Skeletal muscle satellite cell (primary cell): ENCODE results near the gene ARAP2.

Experiments used
- H3K27me3 ChIP-seq: 2 replicates; pipeline ENCODE4 v1.7.0; 2013; ENCODE audit warnings: low read length; ENCODE audit not compliant: control insufficient read depth, insufficient read depth
- H3K36me3 ChIP-seq: 2 replicates; pipeline ENCODE4 v1.7.0; 2013; ENCODE audit warnings: mild to moderate bottlenecking, control low read depth, low read length; ENCODE audit not compliant: insufficient read depth
- H3K4me1 ChIP-seq: 2 replicates; pipeline ENCODE4 v1.7.0; 2013; ENCODE audit warnings: low read length; ENCODE audit not compliant: control insufficient read depth, insufficient read depth
- H3K4me2 ChIP-seq: 2 replicates; pipeline ENCODE4 v1.7.0; 2013; ENCODE audit warnings: mild to moderate bottlenecking, low read length
- H3K4me3 ChIP-seq: 2 replicates; pipeline ENCODE4 v1.7.0; 2013; ENCODE audit warnings: low read length
- H3K9ac ChIP-seq: 2 replicates; pipeline ENCODE4 v1.7.0; 2013; ENCODE audit warnings: mild to moderate bottlenecking, low read depth, low read length, moderate library complexity
- H3K9me3 ChIP-seq: replicated peaks from 2 replicates; pipeline ENCODE4 v1.7.0; 2013; ENCODE audit warnings: mild to moderate bottlenecking, control low read depth, low read length

Gene ARAP2

DNA sequence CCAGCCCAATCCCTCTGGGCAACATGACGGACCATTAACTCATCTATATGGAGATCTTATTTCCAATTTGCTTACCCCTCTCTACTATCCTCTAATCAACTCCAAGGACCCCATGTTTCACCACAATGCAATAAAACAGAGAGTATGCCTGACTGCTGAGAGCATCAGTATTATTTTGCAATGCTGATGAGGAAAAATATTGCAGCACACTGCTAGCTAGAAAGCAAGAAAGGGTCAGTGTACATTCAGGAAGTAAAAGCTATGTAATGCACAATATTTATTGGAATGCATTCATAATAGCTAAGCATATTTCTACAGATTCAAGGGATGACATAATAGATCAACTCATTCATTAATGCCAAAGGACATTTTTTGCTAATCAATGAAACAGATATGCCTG, 33.2 kb downstream of the ARAP2 start:
- H3K9me3 ChIP-seq, result no peaks in the 10 kb centered on the region

DNA sequence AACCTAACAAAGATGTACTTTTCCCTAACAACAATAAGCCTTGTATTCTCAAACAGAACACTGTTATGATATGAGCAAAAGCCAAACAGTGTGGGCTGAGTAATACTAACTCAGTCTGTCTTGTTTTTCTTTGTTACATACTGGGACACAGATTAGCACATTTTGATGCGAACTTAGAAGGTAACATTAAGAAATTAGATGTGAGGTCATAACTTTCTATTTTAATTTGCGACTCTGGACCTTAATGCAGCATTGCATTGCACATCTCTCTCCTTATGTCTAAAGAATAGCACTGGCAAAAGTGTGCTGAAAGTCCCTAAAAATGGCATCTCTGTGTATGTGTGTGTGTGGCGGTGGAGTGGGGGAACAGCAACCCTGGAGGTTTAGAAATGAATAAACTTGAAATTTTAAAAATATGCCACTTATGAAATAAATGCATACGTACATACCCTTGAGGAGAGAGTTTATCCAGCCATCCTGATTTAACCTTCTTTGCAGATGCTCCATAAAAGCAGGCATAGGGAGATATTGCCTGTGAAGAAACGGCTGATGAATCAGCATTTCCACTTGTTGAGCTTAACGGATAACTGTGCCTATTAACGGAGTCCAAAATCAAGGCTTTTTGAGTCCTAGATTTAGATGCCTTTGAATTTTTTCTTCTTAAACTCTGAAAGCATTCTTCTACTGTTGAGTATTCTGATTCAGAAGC, 34.2 kb downstream of the ARAP2 start:
- no peaks in the 10 kb centered on the region for H3K4me1 ChIP-seq
- no peaks in the 10 kb centered on the region for H3K36me3 ChIP-seq
- no peaks in the 10 kb centered on the region for H3K9me3 ChIP-seq

More for the DNA sequence above, 33.2 kb downstream of the ARAP2 start:
- H3K27me3 ChIP-seq, result no peaks in the 10 kb centered on the region
- H3K4me2 ChIP-seq, result no peak overlapping the region
- no peaks in the 10 kb centered on the region for H3K4me1 ChIP-seq
- H3K4me3 ChIP-seq, result no peak overlapping the region
- H3K9ac ChIP-seq, result no peak overlapping the region
- no peaks in the 10 kb centered on the region for H3K36me3 ChIP-seq

DNA sequence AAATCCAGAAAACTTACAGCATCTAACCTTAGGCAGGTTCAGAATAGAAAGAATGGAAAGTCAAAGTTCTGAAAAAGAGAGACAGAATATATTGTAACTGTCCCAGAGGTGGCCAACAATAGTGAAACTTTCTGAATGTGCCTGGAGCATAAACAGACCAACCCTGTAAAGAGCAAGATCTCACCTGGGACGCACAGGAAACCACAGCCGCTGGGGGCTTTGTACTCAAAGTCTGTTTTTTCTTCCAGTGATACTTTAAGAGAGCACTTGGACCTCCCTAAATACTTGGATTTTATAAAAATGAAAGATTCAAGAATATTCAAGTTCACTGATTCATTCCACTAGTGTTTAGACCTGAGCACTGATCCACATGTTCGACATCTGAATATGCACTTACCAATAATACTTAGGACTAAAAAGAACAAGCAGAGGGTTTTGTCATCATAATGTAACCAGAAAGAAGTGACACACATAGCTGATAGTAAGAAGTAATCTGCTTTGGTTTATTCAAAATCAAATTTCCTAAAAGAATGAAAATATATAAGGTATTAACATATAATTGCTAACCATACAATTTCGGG, 35.3 kb downstream of the ARAP2 start:
- no peak overlapping the region for H3K4me2 ChIP-seq
- no peaks in the 10 kb centered on the region for H3K36me3 ChIP-seq
- no peaks in the 10 kb centered on the region for H3K9me3 ChIP-seq
- H3K9ac ChIP-seq, result no peak overlapping the region
- no peaks in the 10 kb centered on the region for H3K27me3 ChIP-seq
- H3K4me1 ChIP-seq, result no peaks in the 10 kb centered on the region
- no peak overlapping the region for H3K4me3 ChIP-seq

More for the DNA sequence above, 34.2 kb downstream of the ARAP2 start:
- Histone ChIP-seq H3K4me3 (no peak overlapping the region), H3K9ac (no peak overlapping the region), H3K4me2 (no peak overlapping the region), H3K27me3 (no peaks in the 10 kb centered on the region)

DNA sequence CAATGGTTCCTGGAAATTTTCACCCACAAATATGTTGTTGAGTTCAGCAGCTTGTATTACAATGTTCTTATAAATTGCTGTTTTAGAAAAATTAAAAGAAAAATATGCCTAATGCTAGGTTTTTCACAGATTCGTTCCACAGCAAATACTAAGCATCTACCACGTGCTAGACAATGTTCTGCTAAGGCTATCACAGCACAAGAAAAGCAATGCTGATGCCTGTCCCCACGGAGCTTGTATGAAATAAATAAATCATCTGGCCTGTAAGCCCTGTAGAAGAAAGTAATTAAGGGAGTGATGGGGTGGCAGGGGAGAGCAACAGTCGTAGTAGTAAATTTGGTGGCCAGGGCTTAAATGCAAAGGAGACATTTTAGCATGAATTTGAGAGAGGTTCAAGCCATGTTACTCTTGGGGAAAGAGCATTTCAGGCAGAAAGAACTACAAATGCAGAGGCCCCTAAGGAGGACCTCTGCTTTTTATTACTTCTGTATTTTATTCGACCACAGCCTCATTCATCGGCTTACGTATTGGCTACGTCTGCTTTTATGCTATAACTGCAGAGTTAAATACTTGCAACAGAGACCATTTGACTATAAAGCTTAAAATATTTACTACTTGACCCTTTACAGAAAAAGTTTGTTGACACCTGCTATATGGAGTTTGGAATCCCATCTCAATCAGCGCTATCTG, 36.3 kb downstream of the ARAP2 start:
- H3K36me3 ChIP-seq, result no peaks in the 10 kb centered on the region
- no peak overlapping the region for H3K4me2 ChIP-seq
- no peaks in the 10 kb centered on the region for H3K9me3 ChIP-seq
- H3K4me1 ChIP-seq, result no peaks in the 10 kb centered on the region
- no peak overlapping the region for H3K9ac ChIP-seq
- H3K27me3 ChIP-seq, result no peaks in the 10 kb centered on the region
- no peak overlapping the region for H3K4me3 ChIP-seq

DNA sequence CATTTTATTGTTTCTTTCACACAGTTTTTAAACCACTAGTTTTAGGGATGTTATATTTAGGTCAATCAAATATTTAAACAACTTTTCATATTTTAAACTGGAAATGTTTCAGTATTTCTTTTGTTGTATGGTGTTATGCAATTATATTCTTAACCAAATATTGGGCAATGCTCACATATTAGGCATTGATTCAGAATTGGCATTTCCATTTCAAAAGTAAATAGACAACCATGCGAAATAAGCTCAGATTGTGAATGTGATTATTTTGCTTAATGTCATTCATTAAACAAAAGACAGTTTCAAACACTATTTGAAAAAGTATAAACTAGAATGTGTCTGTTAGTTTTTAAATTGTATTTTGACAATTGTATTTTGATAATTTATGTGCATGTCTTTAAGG, 36.9 kb downstream of the ARAP2 start:
- H3K36me3 ChIP-seq, result no peaks in the 10 kb centered on the region
- H3K27me3 ChIP-seq, result no peaks in the 10 kb centered on the region
- H3K4me1 ChIP-seq, result no peaks in the 10 kb centered on the region
- H3K9ac ChIP-seq, result no peak overlapping the region
- H3K4me3 ChIP-seq, result no peak overlapping the region
- H3K4me2 ChIP-seq, result no peak overlapping the region
- no peaks in the 10 kb centered on the region for H3K9me3 ChIP-seq

DNA sequence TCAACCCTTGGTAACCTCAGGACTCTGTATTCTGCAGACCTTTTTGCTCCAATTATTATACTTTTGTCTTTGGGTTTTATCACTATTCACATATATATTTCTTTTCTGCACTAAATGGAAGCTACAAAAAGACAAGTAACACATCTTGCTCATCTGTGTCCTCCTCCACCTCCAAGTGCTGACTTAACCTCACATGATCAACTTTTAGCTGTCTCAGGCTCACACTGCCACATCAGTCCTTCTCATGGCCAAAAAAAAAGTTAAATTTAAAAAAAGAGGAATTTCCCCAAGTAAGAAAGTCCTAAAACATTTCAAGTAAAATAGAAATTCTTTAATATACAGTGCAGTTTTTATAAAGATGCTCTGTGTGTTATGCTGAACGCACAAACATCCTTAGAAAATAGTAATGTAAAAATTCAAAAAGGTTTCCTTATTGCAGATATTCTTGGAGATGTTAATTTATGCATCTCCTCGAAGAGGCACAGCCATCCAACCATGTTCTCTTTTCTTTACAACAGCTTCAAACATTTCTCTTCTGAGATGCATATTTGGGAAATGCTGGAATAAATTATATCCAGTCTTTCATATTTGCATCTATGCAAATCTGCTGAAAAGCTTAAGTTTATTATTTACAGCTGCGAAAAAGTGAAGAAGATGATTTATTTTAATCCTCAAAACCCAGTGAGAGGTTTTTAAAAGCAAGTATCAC, 37.6 kb downstream of the ARAP2 start:
- Histone ChIP-seq H3K9ac (no peak overlapping the region), H3K4me2 (no peak overlapping the region), H3K9me3 (no peaks in the 10 kb centered on the region), H3K36me3 (no peaks in the 10 kb centered on the region), H3K27me3 (no peaks in the 10 kb centered on the region), H3K4me3 (no peak overlapping the region), H3K4me1 (no peaks in the 10 kb centered on the region)

DNA sequence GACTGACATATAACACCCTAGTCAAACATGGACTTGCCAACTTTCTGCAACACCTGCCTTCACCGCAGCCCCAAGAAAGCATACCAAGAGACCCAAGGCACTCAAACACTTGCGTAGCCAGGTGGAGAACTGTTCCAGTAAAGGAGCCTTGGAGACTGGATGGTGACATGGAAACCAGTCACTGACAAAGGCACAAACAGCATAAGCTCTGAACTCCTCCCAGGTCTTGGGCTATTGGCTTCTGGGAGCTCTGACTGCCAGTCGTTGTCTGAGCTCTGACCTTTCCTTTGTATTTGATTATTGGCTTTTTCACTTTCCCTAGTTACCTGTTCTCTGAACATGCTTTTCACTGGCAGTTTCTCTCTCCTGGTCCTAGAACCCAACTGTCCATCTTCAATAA, 38.3 kb downstream of the ARAP2 start:
- H3K27me3 ChIP-seq, result no peaks in the 10 kb centered on the region
- no peaks in the 10 kb centered on the region for H3K9me3 ChIP-seq
- no peak overlapping the region for H3K9ac ChIP-seq
- H3K4me1 ChIP-seq, result no peaks in the 10 kb centered on the region
- H3K4me2 ChIP-seq, result no peak overlapping the region
- no peaks in the 10 kb centered on the region for H3K36me3 ChIP-seq
- H3K4me3 ChIP-seq, result no peak overlapping the region

DNA sequence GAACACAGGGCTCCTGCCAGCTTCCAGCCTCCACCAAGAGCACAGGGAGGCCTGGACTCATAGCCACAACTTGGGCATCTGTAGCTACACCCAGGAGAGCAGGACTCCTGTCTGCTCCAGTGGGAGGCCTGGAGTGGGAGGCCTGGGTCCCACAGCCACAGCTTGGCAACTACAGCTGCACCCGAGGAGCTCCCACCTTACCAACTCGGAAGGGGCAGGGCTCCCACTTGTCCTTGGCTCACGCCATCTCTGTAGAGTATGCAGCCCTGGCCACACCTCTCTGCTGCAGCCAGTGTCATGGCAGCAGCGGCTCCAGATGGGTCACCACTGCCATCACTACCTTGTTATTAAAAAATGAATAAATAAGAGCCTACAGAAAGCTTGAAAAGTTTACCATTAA, 45.5 kb downstream of the ARAP2 start:
- Histone ChIP-seq H3K4me1 (no peaks in the 10 kb centered on the region), H3K27me3 (no peaks in the 10 kb centered on the region), H3K9ac (no peak overlapping the region), H3K4me2 (no peak overlapping the region), H3K4me3 (no peak overlapping the region), H3K9me3 (peaks cover 3% of the 10 kb centered on the region), H3K36me3 (no peaks in the 10 kb centered on the region)

DNA sequence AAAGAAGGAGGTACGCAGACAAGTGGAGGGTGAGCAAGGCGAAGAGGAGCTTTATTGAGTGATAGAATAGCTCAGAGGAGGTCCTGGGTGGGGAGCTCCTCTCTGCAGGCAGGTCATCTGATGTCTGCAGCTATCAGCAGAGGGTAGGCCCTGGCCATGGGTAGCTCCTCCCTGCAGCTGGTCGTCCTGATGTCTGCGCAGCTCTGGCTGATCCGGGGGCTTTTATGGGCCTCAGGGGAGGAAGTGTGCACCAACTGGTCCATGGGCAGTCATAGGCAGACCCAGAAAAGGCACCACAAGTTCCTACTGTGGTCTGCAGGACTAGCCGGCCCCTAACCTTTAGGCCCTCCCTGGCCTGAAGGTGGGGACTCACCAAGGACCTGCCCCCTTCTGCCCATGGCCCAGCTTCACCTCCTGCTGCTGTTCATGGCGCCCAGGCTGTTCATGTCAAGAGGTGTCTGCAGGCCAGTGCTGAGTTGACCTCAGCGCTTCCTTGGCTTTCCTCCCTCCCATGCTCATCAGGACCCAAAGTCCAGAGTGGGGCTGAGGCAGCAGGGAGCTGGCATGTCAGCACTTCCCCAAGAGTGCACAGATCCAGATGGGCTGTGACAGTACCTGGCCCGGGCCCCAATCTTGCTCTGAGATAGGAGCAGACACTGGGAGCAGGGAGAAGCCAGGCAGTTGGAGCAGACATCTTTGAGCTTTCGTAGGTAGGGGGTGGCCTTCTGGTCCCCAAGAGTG, 46.1 kb downstream of the ARAP2 start:
- H3K9ac ChIP-seq, result no peak overlapping the region
- no peak overlapping the region for H3K4me3 ChIP-seq
- peaks cover 3% of the 10 kb centered on the region for H3K9me3 ChIP-seq
- no peaks in the 10 kb centered on the region for H3K4me1 ChIP-seq
- H3K36me3 ChIP-seq, result no peaks in the 10 kb centered on the region
- no peak overlapping the region for H3K4me2 ChIP-seq
- H3K27me3 ChIP-seq, result no peaks in the 10 kb centered on the region

DNA sequence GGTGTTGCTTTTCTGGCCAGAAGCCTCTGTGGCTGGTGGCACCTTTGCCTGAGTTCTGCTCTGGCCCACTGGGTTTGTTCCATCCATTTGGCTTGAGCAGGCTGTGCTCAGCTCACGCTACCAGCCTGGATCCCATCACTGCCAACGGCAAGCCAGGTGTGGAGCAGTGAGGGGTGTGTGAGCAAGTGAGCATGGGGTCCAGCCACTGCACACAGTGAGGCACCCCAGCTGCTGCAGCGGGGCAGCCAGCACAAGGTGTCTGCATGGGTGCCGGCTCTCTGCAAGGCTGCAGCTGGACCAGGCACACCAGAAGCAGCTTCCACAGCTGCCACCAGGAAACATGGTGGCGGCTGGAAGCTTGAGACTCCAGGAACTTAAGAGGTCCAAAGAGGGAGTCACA, 46.8 kb downstream of the ARAP2 start:
- Histone ChIP-seq H3K36me3 (no peaks in the 10 kb centered on the region), H3K9me3 (peaks cover 3% of the 10 kb centered on the region), H3K4me2 (no peak overlapping the region), H3K4me3 (no peak overlapping the region), H3K27me3 (no peaks in the 10 kb centered on the region), H3K4me1 (no peaks in the 10 kb centered on the region), H3K9ac (no peak overlapping the region)
